PC-3 (cell line): ENCODE measurements around the gene EHMT2. TPM values are rescaled to one million over a fixed set of nuclear protein-coding genes. Genes with fewer than 3 reads are reported as not detected.
"Not testable (repeated sequence)": the region's sequence is repeated elsewhere in the genome, so short reads cannot be mapped to it uniquely, and the experiment has no call there.

Experiments used
- ATAC-seq: fragments of 200-7000 bp; cut with Tn5 transposase; 2 replicates; pipeline ENCODE4 v1.9.1; 2020; ENCODE audit warnings: mild to moderate bottlenecking, moderate library complexity
- BruUV-seq: library from RNA; stranded (reverse); fragments of 400-500 nt; replicated peaks from 2 replicates; lab custom pipeline; 2021; lab: Mats Ljungman, UMichigan
- CTCF ChIA-PET: fragments of 300-600 bp; sonication (Branson Sonifier 250); formaldehyde crosslinking; loops from one replicate; lab custom pipeline; 2022; ENCODE audit warnings: antibody characterized with exemption; lab: Charles Lee
- POLR2A ChIA-PET: fragments of 300-600 bp; sonication (Branson Sonifier 250); formaldehyde crosslinking; loops from one replicate; lab custom pipeline; 2022; ENCODE audit warnings: antibody characterized with exemption; ENCODE audit not compliant: unreplicated experiment; lab: Charles Lee
- DNase-seq: peaks from one replicate; pipeline ENCODE4 v3.0.0-alpha.2; 2015
- H2AFZ ChIP-seq: fragments of 300-600 bp; sonication (generic); 2 replicates; pipeline ENCODE4 v1.6.0; 2016; ENCODE audit warnings: antibody characterized with exemption, low read length
- H3F3A ChIP-seq: fragments of 300-600 bp; sonication (generic); one replicate; pipeline ENCODE4 v1.6.0; 2017; ENCODE audit warnings: antibody characterized with exemption, low read length, control low read depth, mild to moderate bottlenecking; ENCODE audit not compliant: unreplicated experiment
- H3K27ac ChIP-seq: fragments of 300-600 bp; sonication (generic); 2 replicates; pipeline ENCODE4 v1.5.1; 2016; ENCODE audit warnings: mild to moderate bottlenecking, low read length
- H3K27me3 ChIP-seq: fragments of 300-600 bp; sonication (generic); 2 replicates; pipeline ENCODE4 v1.6.1; 2016; ENCODE audit warnings: low read length, mixed read lengths
- H3K36me3 ChIP-seq: fragments of 300-600 bp; sonication (generic); 2 replicates; pipeline ENCODE4 v1.6.1; 2016; ENCODE audit warnings: low read depth, mixed run types, low read length, mixed read lengths
- H3K4me1 ChIP-seq: fragments of 300-600 bp; sonication (generic); 2 replicates; pipeline ENCODE4 v1.5.1; 2016; ENCODE audit warnings: low read length; ENCODE audit not compliant: insufficient read depth
- H3K4me2 ChIP-seq: fragments of 300-600 bp; sonication (generic); 2 replicates; pipeline ENCODE4 v1.6.0; 2016; ENCODE audit warnings: low read length
- H3K4me3 ChIP-seq: fragments of 300-600 bp; sonication (generic); 2 replicates; pipeline ENCODE4 v1.5.1; 2016; ENCODE audit warnings: mild to moderate bottlenecking, low read length, mixed read lengths
- H3K79me2 ChIP-seq: fragments of 300-600 bp; sonication (generic); 2 replicates; pipeline ENCODE4 v1.6.1; 2017; ENCODE audit warnings: low read length, mixed read lengths
- H3K9ac ChIP-seq: fragments of 300-600 bp; sonication (generic); 2 replicates; pipeline ENCODE4 v1.6.0; 2016; ENCODE audit warnings: mild to moderate bottlenecking, low read length
- H3K9me2 ChIP-seq: fragments of 300-600 bp; sonication (generic); replicated peaks from 2 replicates; pipeline ENCODE4 v1.6.1; 2016; ENCODE audit warnings: mixed run types, low read length, mixed read lengths
- H3K9me3 ChIP-seq: fragments of 300-600 bp; sonication (generic); 2 replicates; pipeline ENCODE4 v1.6.1; 2016; ENCODE audit warnings: low read length, mixed read lengths
- H4K20me1 ChIP-seq: fragments of 300-600 bp; sonication (generic); 2 replicates; pipeline ENCODE4 v1.6.1; 2016; ENCODE audit warnings: low read length, mixed read lengths
- EZH2 ChIP-seq: fragments of 300-600 bp; sonication (generic); IDR thresholded peaks from one replicate; pipeline ENCODE4 v1.6.1; 2017; ENCODE audit warnings: antibody characterized with exemption, mild to moderate bottlenecking, low read length; ENCODE audit not compliant: unreplicated experiment
- EZH2phosphoT487 ChIP-seq: fragments of 300-600 bp; sonication (generic); IDR thresholded peaks from 2 replicates; pipeline ENCODE4 v1.6.1; 2018; ENCODE audit warnings: mild to moderate bottlenecking, antibody characterized with exemption, low read length, borderline replicate concordance
- intact Hi-C: fragments of 100-400 bp; cut with micrococcal nuclease; formaldehyde crosslinking; loops from 2 replicates; pipeline ENCODE4 v1.9.0; 2023
- total RNA-seq: library from RNA; depleted of rRNA; stranded (reverse); fragments of >200 nt; gene quantifications from 2 replicates; pipeline ENCODE4 v1.2.3, GENCODE V29; 2014
- TF ChIP-seq, protein P1 (sequence below): fragments of 300-600 bp; sonication (generic); conservative IDR thresholded peaks from 2 replicates; pipeline ENCODE4 v1.5.1; 2017; ENCODE audit warnings: antibody characterized with exemption, low read depth, mild to moderate bottlenecking, low read length

The EHMT2 gene
- total RNA-seq, 1 experiment from 2014 or later, result 74.5 TPM

DNA sequence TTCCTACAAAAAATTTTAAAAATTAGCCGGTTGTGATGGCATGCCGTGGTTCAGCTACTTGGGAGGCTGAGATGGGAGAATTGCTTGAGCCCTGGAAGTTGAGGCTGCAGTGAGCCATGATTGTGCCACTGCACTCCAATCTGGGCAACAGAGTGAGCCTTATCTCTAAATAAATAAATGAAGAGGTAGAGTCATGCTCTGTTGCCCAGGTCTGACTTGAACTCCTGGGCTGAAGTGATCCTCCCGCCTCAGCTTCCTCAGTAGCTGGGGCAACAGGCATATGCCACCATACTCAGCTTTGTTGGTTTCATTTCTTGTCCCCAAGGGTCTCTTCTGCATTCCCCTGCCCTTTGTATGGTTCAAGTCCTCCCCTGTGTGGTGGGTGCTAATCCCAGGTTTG is 53.0 kb downstream of the EHMT2 start:
- no peak overlapping the region for H3K4me3 ChIP-seq
- no TSS peak for BruUV-seq

DNA sequence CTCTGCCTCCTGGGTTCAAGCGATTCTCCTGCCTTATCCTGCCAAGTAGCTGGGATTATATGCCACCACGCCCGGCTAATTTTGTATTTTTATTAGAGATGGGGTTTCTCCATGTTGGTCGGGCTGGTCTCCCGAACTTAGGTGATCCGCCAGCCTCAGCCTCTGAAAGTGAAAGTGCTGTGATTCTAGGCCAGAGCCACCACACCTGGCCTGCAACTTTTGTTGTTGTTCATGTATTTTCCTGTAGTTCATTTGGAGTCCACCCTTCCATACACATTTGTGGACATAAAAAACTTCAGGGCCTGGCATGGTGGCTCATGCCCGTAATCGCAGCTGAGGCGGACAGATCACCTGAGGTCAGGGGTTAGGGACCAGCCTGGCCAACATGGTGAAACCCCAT is 55.4 kb downstream of the EHMT2 start:
- Histone ChIP-seq H3K27me3 (no peaks in the 10 kb centered on the region), H3K79me2 (peaks cover 20% of the 10 kb centered on the region), H3K4me1 (peaks cover 15% of the 10 kb centered on the region), H3K4me3 (no peak overlapping the region), H4K20me1 (peaks cover 30% of the 10 kb centered on the region), H3K9me2 (no peaks in the 10 kb centered on the region), H3K9me3 (no peaks in the 10 kb centered on the region), H3K27ac (no peak overlapping the region), H3K36me3 (peaks cover 34% of the 10 kb centered on the region), H2AFZ (no peak overlapping the region), H3K4me2 (no peak overlapping the region), H3F3A (peaks cover 36% of the 10 kb centered on the region), H3K9ac (no peak overlapping the region)
- POLR2A ChIA-PET, result interaction anchor here (0.7 kb wide), 1 partner anchor 9 kb away, joined by 3 read pairs; no protein-coding TSS in a partner anchor
- no peak for DNase-seq
- BruUV-seq, result no TSS peak
- ATAC-seq, result 0 out of 2 replicates have a peak, but pooled peaks have one; percentile 5
- intact Hi-C loops, result no loop called here
- CTCF ChIA-PET, result no interaction called here
- TF ChIP-seq EZH2phosphoT487, result no peak
- no peak for TF ChIP-seq EZH2
- TF ChIP-seq, protein P1, sequence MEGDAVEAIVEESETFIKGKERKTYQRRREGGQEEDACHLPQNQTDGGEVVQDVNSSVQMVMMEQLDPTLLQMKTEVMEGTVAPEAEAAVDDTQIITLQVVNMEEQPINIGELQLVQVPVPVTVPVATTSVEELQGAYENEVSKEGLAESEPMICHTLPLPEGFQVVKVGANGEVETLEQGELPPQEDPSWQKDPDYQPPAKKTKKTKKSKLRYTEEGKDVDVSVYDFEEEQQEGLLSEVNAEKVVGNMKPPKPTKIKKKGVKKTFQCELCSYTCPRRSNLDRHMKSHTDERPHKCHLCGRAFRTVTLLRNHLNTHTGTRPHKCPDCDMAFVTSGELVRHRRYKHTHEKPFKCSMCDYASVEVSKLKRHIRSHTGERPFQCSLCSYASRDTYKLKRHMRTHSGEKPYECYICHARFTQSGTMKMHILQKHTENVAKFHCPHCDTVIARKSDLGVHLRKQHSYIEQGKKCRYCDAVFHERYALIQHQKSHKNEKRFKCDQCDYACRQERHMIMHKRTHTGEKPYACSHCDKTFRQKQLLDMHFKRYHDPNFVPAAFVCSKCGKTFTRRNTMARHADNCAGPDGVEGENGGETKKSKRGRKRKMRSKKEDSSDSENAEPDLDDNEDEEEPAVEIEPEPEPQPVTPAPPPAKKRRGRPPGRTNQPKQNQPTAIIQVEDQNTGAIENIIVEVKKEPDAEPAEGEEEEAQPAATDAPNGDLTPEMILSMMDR, result no peak

More for the DNA sequence above, 53.0 kb downstream of the EHMT2 start:
- no peak for ATAC-seq
- ChIA-PET POLR2A (no interaction called here), CTCF (no interaction called here)
- H3K9me2 ChIP-seq, result no peaks in the 10 kb centered on the region
- intact Hi-C loops, result no loop called here
- no peaks in the 10 kb centered on the region for H3K79me2 ChIP-seq
- H3K4me1 ChIP-seq, result no peaks in the 10 kb centered on the region
- H4K20me1 ChIP-seq, result peaks cover 5% of the 10 kb centered on the region; the same call in 1 of the 2 replicates
- no peak overlapping the region for H3K27ac ChIP-seq
- TF ChIP-seq, protein P1, result no peak
- no peak for TF ChIP-seq EZH2phosphoT487
- TF ChIP-seq EZH2, result no peak
- no peaks in the 10 kb centered on the region for H3K9me3 ChIP-seq
- H3K27me3 ChIP-seq, result no peaks in the 10 kb centered on the region
- no peak overlapping the region for H3K4me2 ChIP-seq
- peaks cover 15% of the 10 kb centered on the region for H3F3A ChIP-seq
- H3K9ac ChIP-seq, result no peak overlapping the region
- H2AFZ ChIP-seq, result no peak overlapping the region
- DNase-seq, result no peak
- H3K36me3 ChIP-seq, result peaks cover 11% of the 10 kb centered on the region

DNA sequence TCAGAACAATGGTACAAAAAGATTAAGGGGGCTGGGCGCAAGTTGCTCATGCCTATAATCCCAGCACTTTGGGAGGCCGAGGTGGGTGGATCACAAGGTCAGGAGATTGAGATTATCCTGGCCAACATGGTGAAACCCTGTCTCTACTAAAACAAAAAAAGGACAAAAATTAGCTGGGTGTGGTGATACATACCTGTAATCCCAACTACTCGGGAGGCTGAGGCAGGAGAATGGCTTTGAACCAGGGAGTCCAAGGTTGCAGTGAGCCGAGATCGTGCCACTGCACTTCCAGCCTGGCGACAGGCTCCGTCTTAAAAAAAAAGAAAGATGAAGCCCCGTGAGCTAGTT is 57.7 kb downstream of the EHMT2 start:
- H3K79me2 ChIP-seq, result peaks cover 43% of the 10 kb centered on the region
- intact Hi-C loops, result loop anchor here (10.0 kb wide), 1 partner anchor 155 kb away; the partner anchor contains the start of gene LY6G5C
- H3K27me3 ChIP-seq, H3K9me3 ChIP-seq, BruUV-seq, H2AFZ ChIP-seq, H3K4me2 ChIP-seq, DNase-seq, H3K27ac ChIP-seq, ATAC-seq, H3K9ac ChIP-seq, POLR2A ChIA-PET, H3K9me2 ChIP-seq, H3K4me3 ChIP-seq, CTCF ChIA-PET: not testable (repeated sequence)
- peaks cover 45% of the 10 kb centered on the region for H3K36me3 ChIP-seq
- peaks cover 40% of the 10 kb centered on the region for H3F3A ChIP-seq
- peaks cover 18% of the 10 kb centered on the region for H3K4me1 ChIP-seq
- H4K20me1 ChIP-seq, result peaks cover 42% of the 10 kb centered on the region
